Lower leg skin (tissue), 4 donors: ENCODE data around the gene CTSF. TPM values are rescaled to one million over a fixed set of nuclear protein-coding genes. Genes with fewer than 3 reads are reported as not detected.

Experiments used
- DNase-seq, 2 donors: peaks; one replicate each; pipeline ENCODE4 v3.0.0-alpha.2; 2019; ENCODE audit warnings: low spot score in 2 of 2
- H3K4me3 ChIP-seq: fragments of 200-600 bp; sonication (generic); 2 replicates; pipeline ENCODE4 v1.5.1; 2017; ENCODE audit warnings: mild to moderate bottlenecking, low read depth; ENCODE audit not compliant: poor library complexity, severe bottlenecking
- POLR2A ChIP-seq, 2 donors: fragments of 450-650 bp; IDR thresholded peaks; one replicate each; pipeline ENCODE4 v1.6.1; 2016 to 2017; ENCODE audit warnings: antibody characterized with exemption in 2 of 2, mild to moderate bottlenecking in 1 of 2, moderate library complexity in 1 of 2
- WGBS, 2 donors: methylation state at CpG; one replicate each; pipeline ENCODE4 v1.1.5; 2018; 5-methylcytosine and 5-hydroxymethylcytosine counted together
- intact Hi-C: fragments of 100-400 bp; cut with DNase I; formaldehyde crosslinking; loops from one replicate; pipeline ENCODE4 v1.15.0; 2023; ENCODE audit warnings: low total_unique reads
- total RNA-seq, 4 donors: library from RNA; depleted of rRNA; stranded (reverse); fragments of >200 nt; gene quantifications; one replicate each; pipeline ENCODE4 v1.1.0, GENCODE V29; 2016
- TF ChIP-seq, protein P1 (sequence below), 3 donors: fragments of 450-650 bp; IDR thresholded peaks; one replicate each; pipeline ENCODE4 v1.5.1; 2016; ENCODE audit warnings: antibody characterized with exemption in 3 of 3, mild to moderate bottlenecking in 3 of 3, moderate library complexity in 2 of 3

Gene CTSF
- total RNA-seq, 4 donors from 2014 or later, result 96.4 to 120 (median 103) TPM

DNA sequence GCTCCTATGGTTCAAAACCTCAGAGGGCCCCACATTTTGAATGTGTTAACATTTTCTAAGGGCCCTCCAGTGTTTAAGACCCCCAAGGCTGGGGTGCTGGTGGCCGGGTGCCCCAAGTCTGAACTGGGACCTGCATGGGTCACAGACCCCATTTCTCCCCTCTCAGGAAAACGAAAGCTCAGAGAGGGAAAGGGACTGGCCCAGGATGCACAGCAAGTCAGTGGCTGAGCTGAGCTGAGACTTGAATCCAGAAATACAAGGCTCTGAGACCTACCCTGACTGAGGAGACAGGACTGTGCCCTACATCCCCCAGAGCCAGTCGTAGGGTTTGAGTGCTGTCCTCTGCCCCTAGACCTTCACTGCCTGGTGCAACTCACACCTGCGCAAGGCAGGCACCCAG is 17.5 kb downstream of the CTSF start:
- DNase-seq, result no peak
- WGBS, 2 donors, result 78 to 90% methylated on average over 4 of the region's 4 CpGs
- no peak overlapping the region for H3K4me3 ChIP-seq
- intact Hi-C loops, result no loop called here
- TF ChIP-seq, protein P1, sequence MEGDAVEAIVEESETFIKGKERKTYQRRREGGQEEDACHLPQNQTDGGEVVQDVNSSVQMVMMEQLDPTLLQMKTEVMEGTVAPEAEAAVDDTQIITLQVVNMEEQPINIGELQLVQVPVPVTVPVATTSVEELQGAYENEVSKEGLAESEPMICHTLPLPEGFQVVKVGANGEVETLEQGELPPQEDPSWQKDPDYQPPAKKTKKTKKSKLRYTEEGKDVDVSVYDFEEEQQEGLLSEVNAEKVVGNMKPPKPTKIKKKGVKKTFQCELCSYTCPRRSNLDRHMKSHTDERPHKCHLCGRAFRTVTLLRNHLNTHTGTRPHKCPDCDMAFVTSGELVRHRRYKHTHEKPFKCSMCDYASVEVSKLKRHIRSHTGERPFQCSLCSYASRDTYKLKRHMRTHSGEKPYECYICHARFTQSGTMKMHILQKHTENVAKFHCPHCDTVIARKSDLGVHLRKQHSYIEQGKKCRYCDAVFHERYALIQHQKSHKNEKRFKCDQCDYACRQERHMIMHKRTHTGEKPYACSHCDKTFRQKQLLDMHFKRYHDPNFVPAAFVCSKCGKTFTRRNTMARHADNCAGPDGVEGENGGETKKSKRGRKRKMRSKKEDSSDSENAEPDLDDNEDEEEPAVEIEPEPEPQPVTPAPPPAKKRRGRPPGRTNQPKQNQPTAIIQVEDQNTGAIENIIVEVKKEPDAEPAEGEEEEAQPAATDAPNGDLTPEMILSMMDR (IDR thresholded peaks at IDR 0.05), result no peak
- no peak for TF ChIP-seq POLR2A (IDR thresholded peaks at IDR 0.05)

DNA sequence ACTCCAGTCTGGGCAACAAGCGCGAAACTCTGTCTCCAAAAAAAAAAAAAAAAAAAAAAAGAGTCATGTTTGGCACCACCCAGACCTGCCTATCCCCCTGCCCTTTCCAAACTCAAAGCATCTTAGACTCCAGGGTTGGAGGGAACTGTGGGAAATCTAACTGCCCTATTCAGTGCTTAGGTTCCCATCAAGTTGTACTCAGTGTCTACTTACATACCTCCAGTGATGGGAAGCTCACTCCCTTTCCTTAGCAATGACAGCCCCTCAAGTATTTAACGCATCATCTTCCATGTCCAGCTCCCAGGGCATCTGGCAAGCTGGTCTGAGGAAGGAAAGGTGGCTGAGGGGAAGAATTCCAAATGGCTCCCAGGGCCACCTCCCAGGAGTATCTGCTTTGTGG is 18.7 kb downstream of the CTSF start:
- 88 to 94% methylated on average over 3 of the region's 3 CpGs for WGBS, 2 donors

DNA sequence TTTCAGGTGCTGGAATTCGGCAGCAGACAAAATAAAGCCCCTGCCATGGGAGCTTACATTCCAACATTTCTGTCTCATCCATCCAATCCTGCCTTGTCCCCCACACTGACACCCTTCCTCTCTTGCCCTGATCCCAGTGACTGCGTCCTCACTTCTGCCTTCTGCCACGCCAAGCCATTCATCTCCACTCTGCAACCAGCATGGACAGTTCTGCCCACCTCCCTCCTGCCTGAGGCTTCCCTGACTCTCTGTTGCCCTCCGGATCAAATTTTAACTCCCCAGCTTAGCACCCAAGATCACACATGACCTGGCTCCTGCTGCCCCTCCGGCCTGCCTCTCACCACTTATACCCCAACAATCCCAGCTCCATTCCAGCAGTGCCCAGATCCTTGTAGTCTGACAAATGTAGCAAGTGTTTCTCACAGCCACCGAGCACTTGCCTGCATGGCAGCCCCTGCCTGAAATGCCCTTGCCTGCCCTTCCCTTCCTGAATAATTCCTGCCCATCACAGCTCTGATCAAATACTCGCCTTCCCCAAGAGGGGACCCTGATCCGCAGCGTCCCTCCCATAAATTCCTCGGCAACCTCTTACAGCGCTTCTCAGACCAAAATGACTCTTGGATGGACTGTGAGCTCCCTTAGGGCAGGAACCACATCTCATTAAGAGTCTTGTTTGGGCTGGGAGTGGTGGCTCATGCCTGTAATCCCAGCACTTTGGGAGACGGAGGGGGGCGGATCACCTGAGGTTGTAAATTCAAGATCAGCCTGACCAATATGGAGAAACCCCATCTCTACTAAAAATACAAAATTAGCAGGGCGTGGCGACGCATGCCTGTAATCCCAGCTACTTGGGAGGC is 19.4 kb downstream of the CTSF start:
- intact Hi-C loops, result no loop called here
- TF ChIP-seq, protein P1 (IDR thresholded peaks at IDR 0.05), result no peak
- TF ChIP-seq POLR2A (IDR thresholded peaks at IDR 0.05), result no peak

More for the DNA sequence above, 18.7 kb downstream of the CTSF start:
- intact Hi-C loops, result no loop called here
- H3K4me3 ChIP-seq, result no peak overlapping the region
- no peak for DNase-seq
- TF ChIP-seq, protein P1 (IDR thresholded peaks at IDR 0.05), result no peak
- TF ChIP-seq POLR2A (IDR thresholded peaks at IDR 0.05), result no peak

DNA sequence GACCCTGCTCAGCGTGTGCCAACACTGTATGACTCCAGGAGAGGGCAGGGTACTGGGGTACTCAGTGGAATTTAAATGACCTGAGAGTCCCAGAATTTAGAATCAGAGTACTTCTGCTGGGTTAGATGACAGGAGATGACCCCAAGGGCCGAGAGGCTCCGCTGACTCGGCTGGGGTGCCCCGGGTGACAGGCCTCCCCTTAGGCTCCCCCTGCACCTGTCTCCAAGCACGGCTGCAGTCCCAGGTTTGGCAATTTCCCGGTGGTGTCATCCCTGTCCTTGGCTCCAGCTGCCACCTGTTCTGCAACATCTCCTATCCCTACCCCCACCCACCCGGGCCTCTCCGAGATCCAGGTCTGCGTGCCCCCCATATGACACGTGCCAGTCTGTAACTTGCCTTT is 20.4 kb downstream of the CTSF start:
- no peak for DNase-seq
- no peak overlapping the region for H3K4me3 ChIP-seq
- WGBS, 2 donors, result 31 to 45% methylated on average over 11 of the region's 11 CpGs
- TF ChIP-seq POLR2A (IDR thresholded peaks at IDR 0.05), result no peak
- TF ChIP-seq, protein P1 (IDR thresholded peaks at IDR 0.05), result no peak
- intact Hi-C loops, result no loop called here

More for the DNA sequence above, 19.4 kb downstream of the CTSF start:
- no peak for DNase-seq
- WGBS, 2 donors, result 53 to 56% methylated on average over 16 of the region's 16 CpGs
- no peak overlapping the region for H3K4me3 ChIP-seq

DNA sequence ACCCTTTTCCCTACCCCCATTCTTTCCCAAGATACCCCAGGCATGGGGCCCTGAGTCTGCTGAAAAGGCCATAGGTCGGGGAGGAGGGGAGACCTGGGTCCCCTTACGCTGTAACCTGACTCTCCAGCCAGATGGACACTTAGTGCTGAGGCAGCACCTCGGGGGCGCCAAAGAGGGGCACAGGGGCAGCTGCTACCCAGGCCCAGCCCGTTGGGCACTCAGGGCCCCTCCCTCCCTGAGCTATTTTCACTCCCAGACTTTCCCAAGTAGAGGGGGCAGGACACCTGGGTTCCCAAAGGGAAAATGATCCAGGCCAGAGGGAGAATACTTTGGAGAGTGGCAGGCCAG is 20.8 kb downstream of the CTSF start:
- DNase-seq, result no peak
- H3K4me3 ChIP-seq, result no peak overlapping the region
- TF ChIP-seq, protein P1 (IDR thresholded peaks at IDR 0.05), result no peak
- TF ChIP-seq POLR2A (IDR thresholded peaks at IDR 0.05), result no peak
- intact Hi-C loops, result no loop called here
- 50 to 52% methylated on average over 5 of the region's 5 CpGs for WGBS, 2 donors
